Adrenal gland (tissue), 5 donors: ENCODE measurements around the gene AIF1.

Experiments used
- POLR2A ChIP-seq, 2 donors: fragments of 450-650 bp; IDR thresholded peaks; one replicate each; pipeline ENCODE4 v1.6.1; 2017; ENCODE audit warnings: antibody characterized with exemption in 2 of 2, mild to moderate bottlenecking in 2 of 2, moderate library complexity in 1 of 2
- TF ChIP-seq, protein P1 (sequence below), 6 experiments: fragments of 450-650 bp in 4 of 6; fragments of 200-600 bp in 2 of 6; sonication (generic) in 1 of 6; IDR thresholded peaks; 1 replicate in 5 of 6; 2 replicates in 1 of 6; pipeline versions ENCODE4 v1.5.1 to v1.8.0; 2016 to 2021; ENCODE audit warnings: antibody characterized with exemption in 6 of 6, mild to moderate bottlenecking in 2 of 6, moderate library complexity in 1 of 6
- donor health status: DM: no; HTN: no; CAD: no.

- TF ChIP-seq, protein P1, sequence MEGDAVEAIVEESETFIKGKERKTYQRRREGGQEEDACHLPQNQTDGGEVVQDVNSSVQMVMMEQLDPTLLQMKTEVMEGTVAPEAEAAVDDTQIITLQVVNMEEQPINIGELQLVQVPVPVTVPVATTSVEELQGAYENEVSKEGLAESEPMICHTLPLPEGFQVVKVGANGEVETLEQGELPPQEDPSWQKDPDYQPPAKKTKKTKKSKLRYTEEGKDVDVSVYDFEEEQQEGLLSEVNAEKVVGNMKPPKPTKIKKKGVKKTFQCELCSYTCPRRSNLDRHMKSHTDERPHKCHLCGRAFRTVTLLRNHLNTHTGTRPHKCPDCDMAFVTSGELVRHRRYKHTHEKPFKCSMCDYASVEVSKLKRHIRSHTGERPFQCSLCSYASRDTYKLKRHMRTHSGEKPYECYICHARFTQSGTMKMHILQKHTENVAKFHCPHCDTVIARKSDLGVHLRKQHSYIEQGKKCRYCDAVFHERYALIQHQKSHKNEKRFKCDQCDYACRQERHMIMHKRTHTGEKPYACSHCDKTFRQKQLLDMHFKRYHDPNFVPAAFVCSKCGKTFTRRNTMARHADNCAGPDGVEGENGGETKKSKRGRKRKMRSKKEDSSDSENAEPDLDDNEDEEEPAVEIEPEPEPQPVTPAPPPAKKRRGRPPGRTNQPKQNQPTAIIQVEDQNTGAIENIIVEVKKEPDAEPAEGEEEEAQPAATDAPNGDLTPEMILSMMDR (IDR thresholded peaks at IDR 0.05): no peak
- TF ChIP-seq POLR2A (IDR thresholded peaks at IDR 0.05): no peak
Observed at GRCh38 chr6:31622684-31623091, 7.7 kb downstream of the AIF1 start.
